ENCODE data around the gene ZNF609.

The ZNF609 gene

DNA sequence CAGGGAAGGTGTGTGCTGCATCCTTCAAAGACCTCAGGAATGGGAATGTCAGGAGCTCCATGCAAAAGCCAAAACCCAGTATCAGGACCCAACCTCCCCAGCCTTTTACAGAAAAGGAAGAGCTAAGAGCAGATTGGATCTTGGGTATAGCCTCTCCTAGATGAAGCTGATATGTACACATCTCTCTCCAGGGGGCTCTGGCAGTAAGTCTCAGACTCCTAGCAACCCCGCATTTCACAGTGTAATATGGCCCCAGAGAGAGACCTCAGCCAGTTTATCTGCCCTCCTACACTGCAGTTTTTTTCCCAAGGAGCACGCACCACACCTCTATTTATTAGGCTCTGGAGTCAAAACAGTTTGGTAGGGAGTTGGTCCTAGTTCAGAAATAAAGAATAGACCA is 226.8 kb downstream of the ZNF609 start:
- Histone ChIP-seq H3K4me3 (ENCODE audit: low read length) (no peak overlapping the region), H4K20me1 (ENCODE audit: insufficient read depth, low read length) (no peaks in the 10 kb centered on the region), H3K9me3 (ENCODE audit: insufficient read depth, low read length) (no peaks in the 10 kb centered on the region), H3K4me2 (ENCODE audit: low read length) (no peak overlapping the region), H3K27me3 (ENCODE audit: low read depth, low read length) (no peaks in the 10 kb centered on the region), H3K9ac (ENCODE audit: low read length) (no peak overlapping the region), H2AFZ (ENCODE audit: low read depth, low read length) (no peak overlapping the region), H3K4me1 (ENCODE audit: low read length) (no peaks in the 10 kb centered on the region), H3K79me2 (ENCODE audit: low read length) (no peaks in the 10 kb centered on the region), H3K36me3 (replicated peaks; ENCODE audit: low read depth, low read length) (peaks cover 62% of the 10 kb centered on the region), H3K27ac (ENCODE audit: low read length) (no peak overlapping the region)
- TF ChIP-seq, protein P1, sequence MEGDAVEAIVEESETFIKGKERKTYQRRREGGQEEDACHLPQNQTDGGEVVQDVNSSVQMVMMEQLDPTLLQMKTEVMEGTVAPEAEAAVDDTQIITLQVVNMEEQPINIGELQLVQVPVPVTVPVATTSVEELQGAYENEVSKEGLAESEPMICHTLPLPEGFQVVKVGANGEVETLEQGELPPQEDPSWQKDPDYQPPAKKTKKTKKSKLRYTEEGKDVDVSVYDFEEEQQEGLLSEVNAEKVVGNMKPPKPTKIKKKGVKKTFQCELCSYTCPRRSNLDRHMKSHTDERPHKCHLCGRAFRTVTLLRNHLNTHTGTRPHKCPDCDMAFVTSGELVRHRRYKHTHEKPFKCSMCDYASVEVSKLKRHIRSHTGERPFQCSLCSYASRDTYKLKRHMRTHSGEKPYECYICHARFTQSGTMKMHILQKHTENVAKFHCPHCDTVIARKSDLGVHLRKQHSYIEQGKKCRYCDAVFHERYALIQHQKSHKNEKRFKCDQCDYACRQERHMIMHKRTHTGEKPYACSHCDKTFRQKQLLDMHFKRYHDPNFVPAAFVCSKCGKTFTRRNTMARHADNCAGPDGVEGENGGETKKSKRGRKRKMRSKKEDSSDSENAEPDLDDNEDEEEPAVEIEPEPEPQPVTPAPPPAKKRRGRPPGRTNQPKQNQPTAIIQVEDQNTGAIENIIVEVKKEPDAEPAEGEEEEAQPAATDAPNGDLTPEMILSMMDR (IDR thresholded peaks at IDR 0.05; ENCODE audit: low read depth, low read length) = no peak
- no peak for TF ChIP-seq EZH2phosphoT487 (IDR thresholded peaks at IDR 0.05; ENCODE audit: low read depth)

DNA sequence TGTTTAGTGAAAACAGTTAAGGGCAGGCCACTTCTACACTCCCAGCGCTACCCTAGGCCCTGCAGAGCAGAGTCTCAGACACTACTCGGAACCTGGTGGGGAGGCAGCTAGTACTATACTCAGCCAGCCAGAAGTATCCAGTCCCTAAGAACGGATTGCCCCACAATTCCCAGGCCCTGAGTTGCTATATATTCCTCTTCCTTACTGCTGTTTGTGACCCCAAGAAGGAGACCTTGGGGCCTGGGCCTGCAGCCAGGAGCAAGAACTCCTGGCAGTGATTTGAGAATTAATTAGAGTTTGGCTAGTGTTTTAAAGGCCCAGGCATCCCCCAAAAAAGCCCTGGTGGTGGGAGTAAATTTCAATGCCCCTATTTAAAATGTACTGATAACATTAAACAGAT is 227.3 kb downstream of the ZNF609 start:
- Histone ChIP-seq H3K27ac (ENCODE audit: low read length) (no peak overlapping the region), H3K27me3 (ENCODE audit: low read depth, low read length) (no peaks in the 10 kb centered on the region), H3K9ac (ENCODE audit: low read length) (no peak overlapping the region), H3K4me2 (ENCODE audit: low read length) (no peak overlapping the region), H3K9me3 (ENCODE audit: insufficient read depth, low read length) (no peaks in the 10 kb centered on the region), H3K36me3 (replicated peaks; ENCODE audit: low read depth, low read length) (peaks cover 58% of the 10 kb centered on the region), H2AFZ (ENCODE audit: low read depth, low read length) (no peak overlapping the region), H3K4me1 (ENCODE audit: low read length) (no peaks in the 10 kb centered on the region), H3K4me3 (ENCODE audit: low read length) (no peak overlapping the region), H3K79me2 (ENCODE audit: low read length) (0 out of 2 replicates have a peak, but pooled peaks cover under 1% of the 10 kb centered on the region), H4K20me1 (ENCODE audit: insufficient read depth, low read length) (no peaks in the 10 kb centered on the region)
- TF ChIP-seq, protein P1 (IDR thresholded peaks at IDR 0.05; ENCODE audit: low read depth, low read length) = no peak
- no peak for TF ChIP-seq EZH2phosphoT487 (IDR thresholded peaks at IDR 0.05; ENCODE audit: low read depth)

DNA sequence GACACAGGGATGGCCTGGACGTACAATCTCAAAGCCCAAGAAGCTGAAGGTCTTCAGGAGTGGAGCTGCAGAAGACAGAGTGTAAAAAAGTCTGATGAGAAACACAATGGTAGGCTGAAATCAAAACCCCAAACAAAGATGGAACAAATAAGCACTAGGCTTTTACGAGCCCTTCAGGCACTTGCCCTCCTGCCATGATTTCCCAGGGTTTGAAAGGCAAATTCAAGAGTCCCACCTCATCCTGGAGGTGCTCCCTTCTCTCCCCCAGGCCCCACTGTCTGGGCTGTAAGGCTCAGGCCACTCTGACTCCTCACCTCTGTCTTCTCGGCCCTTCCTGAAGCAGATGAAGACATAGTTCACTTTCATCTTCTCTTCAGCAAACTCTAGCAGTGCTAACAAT is 228.4 kb downstream of the ZNF609 start:
- Histone ChIP-seq H3K36me3 (replicated peaks; ENCODE audit: low read depth, low read length) (peaks cover 60% of the 10 kb centered on the region), H2AFZ (ENCODE audit: low read depth, low read length) (no peak overlapping the region), H3K27ac (ENCODE audit: low read length) (no peak overlapping the region), H3K79me2 (ENCODE audit: low read length) (0 out of 2 replicates have a peak, but pooled peaks cover 10% of the 10 kb centered on the region), H3K9ac (ENCODE audit: low read length) (no peak overlapping the region), H3K4me1 (ENCODE audit: low read length) (no peaks in the 10 kb centered on the region), H3K4me2 (ENCODE audit: low read length) (no peak overlapping the region), H4K20me1 (ENCODE audit: insufficient read depth, low read length) (0 out of 2 replicates have a peak, but pooled peaks cover 5% of the 10 kb centered on the region), H3K4me3 (ENCODE audit: low read length) (no peak overlapping the region), H3K9me3 (ENCODE audit: insufficient read depth, low read length) (no peaks in the 10 kb centered on the region), H3K27me3 (ENCODE audit: low read depth, low read length) (no peaks in the 10 kb centered on the region)
- TF ChIP-seq, protein P1 (IDR thresholded peaks at IDR 0.05; ENCODE audit: low read depth, low read length) = no peak
- no peak for TF ChIP-seq EZH2phosphoT487 (IDR thresholded peaks at IDR 0.05; ENCODE audit: low read depth)

DNA sequence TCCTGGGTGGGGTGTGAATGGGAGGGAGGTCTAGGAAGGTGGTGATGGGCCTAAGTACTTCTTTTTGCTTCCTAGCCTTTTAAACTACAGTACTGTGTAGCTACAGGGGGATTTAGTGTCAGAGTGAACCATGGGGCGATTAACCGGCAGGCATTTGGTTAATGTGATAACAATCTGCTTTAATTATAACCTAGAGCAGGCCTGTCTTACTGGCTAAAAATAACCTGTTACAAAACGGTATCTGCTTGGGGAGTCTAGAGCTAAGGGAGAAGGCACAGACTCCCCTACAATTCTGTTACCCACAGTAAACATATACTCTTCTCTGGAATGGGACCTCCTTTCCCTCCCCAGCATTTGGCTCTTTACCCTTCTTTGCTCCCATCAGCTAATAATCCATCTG is 229.6 kb downstream of the ZNF609 start:
- H3K9ac ChIP-seq (ENCODE audit: low read length) = no peak overlapping the region
- peaks cover 50% of the 10 kb centered on the region for H3K36me3 ChIP-seq (replicated peaks; ENCODE audit: low read depth, low read length)
- peaks cover 15% of the 10 kb centered on the region; the same call in 1 of the 2 replicates for H3K79me2 ChIP-seq (ENCODE audit: low read length)
- peaks cover 10% of the 10 kb centered on the region; the same call in 1 of the 2 replicates for H4K20me1 ChIP-seq (ENCODE audit: insufficient read depth, low read length)
- H3K9me3 ChIP-seq (ENCODE audit: insufficient read depth, low read length) = no peaks in the 10 kb centered on the region
- H3K27me3 ChIP-seq (ENCODE audit: low read depth, low read length) = no peaks in the 10 kb centered on the region
- no peak for TF ChIP-seq EZH2phosphoT487 (IDR thresholded peaks at IDR 0.05; ENCODE audit: low read depth)
- TF ChIP-seq, protein P1 (IDR thresholded peaks at IDR 0.05; ENCODE audit: low read depth, low read length) = no peak
- H3K4me3 ChIP-seq (ENCODE audit: low read length) = no peak overlapping the region
- H3K27ac ChIP-seq (ENCODE audit: low read length) = no peak overlapping the region
- H2AFZ ChIP-seq (ENCODE audit: low read depth, low read length) = no peak overlapping the region
- peaks cover 3% of the 10 kb centered on the region for H3K4me1 ChIP-seq (ENCODE audit: low read length)
- no peak overlapping the region for H3K4me2 ChIP-seq (ENCODE audit: low read length)
